Measurements from ENCODE around the gene DERL2.

DERL2 gene

GRCh38 chr17:5513628-5514027 is 27.6 kb upstream of the DERL2 start:
- no peaks in the 10 kb centered on the region for H4K20me1 ChIP-seq (ENCODE audit: insufficient read depth, low read length)
- peaks cover 15% of the 10 kb centered on the region for H3K36me3 ChIP-seq (ENCODE audit: insufficient read depth, low read length)
- H3K9me2 ChIP-seq (ENCODE audit: low read depth, low read length) = no peaks in the 10 kb centered on the region
- no peak overlapping the region for H2AFZ ChIP-seq (ENCODE audit: low read length)
- H3K79me2 ChIP-seq (ENCODE audit: insufficient read depth, low read length) = no peaks in the 10 kb centered on the region
- H3F3A ChIP-seq (ENCODE audit: insufficient read depth, low read length) = no peaks in the 10 kb centered on the region
- H3K27ac ChIP-seq (ENCODE audit: low read depth, low read length, poor library complexity, severe bottlenecking) = no peak overlapping the region
- no peak overlapping the region for H3K9ac ChIP-seq (ENCODE audit: low read length)
- no peaks in the 10 kb centered on the region for H3K9me3 ChIP-seq (ENCODE audit: low read length)
- no peak overlapping the region for H3K4me3 ChIP-seq (ENCODE audit: low read depth, low read length, poor library complexity, severe bottlenecking)
- H3K4me1 ChIP-seq (ENCODE audit: insufficient read depth, low read length, severe bottlenecking) = peaks cover 6% of the 10 kb centered on the region
- TF ChIP-seq EZH2 (IDR thresholded peaks at IDR 0.05; ENCODE audit: borderline replicate concordance, low read length) = no peak
- TF ChIP-seq CTCF (IDR thresholded peaks at IDR 0.05; ENCODE audit: low read length) = no peak
- no peak overlapping the region for H3K4me2 ChIP-seq (ENCODE audit: low read length)
- H3K27me3 ChIP-seq (ENCODE audit: insufficient read depth, low read length) = no peaks in the 10 kb centered on the region

- Histone ChIP-seq H3K36me3 (ENCODE audit: insufficient read depth, low read length) (peaks cover 15% of the 10 kb centered on the region), H4K20me1 (ENCODE audit: insufficient read depth, low read length) (no peaks in the 10 kb centered on the region), H3K9ac (ENCODE audit: low read length) (no peak overlapping the region), H3K4me3 (ENCODE audit: low read depth, low read length, poor library complexity, severe bottlenecking) (no peak overlapping the region), H3K9me3 (ENCODE audit: low read length) (no peaks in the 10 kb centered on the region), H2AFZ (ENCODE audit: low read length) (no peak overlapping the region), H3K9me2 (ENCODE audit: low read depth, low read length) (no peaks in the 10 kb centered on the region), H3K4me2 (ENCODE audit: low read length) (no peak overlapping the region), H3K27me3 (ENCODE audit: insufficient read depth, low read length) (no peaks in the 10 kb centered on the region), H3K4me1 (ENCODE audit: insufficient read depth, low read length, severe bottlenecking) (peaks cover 6% of the 10 kb centered on the region), H3K79me2 (ENCODE audit: insufficient read depth, low read length) (no peaks in the 10 kb centered on the region), H3K27ac (ENCODE audit: low read depth, low read length, poor library complexity, severe bottlenecking) (no peak overlapping the region), H3F3A (ENCODE audit: insufficient read depth, low read length) (no peaks in the 10 kb centered on the region)
- TF ChIP-seq CTCF (IDR thresholded peaks at IDR 0.05; ENCODE audit: low read length) (no peak), EZH2 (IDR thresholded peaks at IDR 0.05; ENCODE audit: borderline replicate concordance, low read length) (no peak)
Measured at GRCh38 chr17:5511401-5512225, 25.6 kb upstream of the DERL2 start.

GRCh38 chr17:5510771-5511170 is 24.8 kb upstream of the DERL2 start:
- no peak overlapping the region for H3K27ac ChIP-seq (ENCODE audit: low read depth, low read length, poor library complexity, severe bottlenecking)
- no peak overlapping the region for H2AFZ ChIP-seq (ENCODE audit: low read length)
- no peaks in the 10 kb centered on the region for H3K79me2 ChIP-seq (ENCODE audit: insufficient read depth, low read length)
- no peak overlapping the region for H3K9ac ChIP-seq (ENCODE audit: low read length)
- no peaks in the 10 kb centered on the region for H3F3A ChIP-seq (ENCODE audit: insufficient read depth, low read length)
- H3K27me3 ChIP-seq (ENCODE audit: insufficient read depth, low read length) = no peaks in the 10 kb centered on the region
- TF ChIP-seq CTCF (IDR thresholded peaks at IDR 0.05; ENCODE audit: low read length) (no peak), EZH2 (IDR thresholded peaks at IDR 0.05; ENCODE audit: borderline replicate concordance, low read length) (no peak)
- H3K4me1 ChIP-seq (ENCODE audit: insufficient read depth, low read length, severe bottlenecking) = no peaks in the 10 kb centered on the region
- H3K4me3 ChIP-seq (ENCODE audit: low read depth, low read length, poor library complexity, severe bottlenecking) = no peak overlapping the region
- H3K4me2 ChIP-seq (ENCODE audit: low read length) = no peak overlapping the region
- no peaks in the 10 kb centered on the region for H4K20me1 ChIP-seq (ENCODE audit: insufficient read depth, low read length)
- H3K36me3 ChIP-seq (ENCODE audit: insufficient read depth, low read length) = peaks cover 15% of the 10 kb centered on the region
- H3K9me3 ChIP-seq (ENCODE audit: low read length) = no peaks in the 10 kb centered on the region
- H3K9me2 ChIP-seq (ENCODE audit: low read depth, low read length) = no peaks in the 10 kb centered on the region

Data from OCI-LY1 (cell line).